Right cardiac atrium (tissue), 5 donors: Measurements from ENCODE around the gene FLRT2. TPM values are rescaled to one million over a fixed set of nuclear protein-coding genes. Genes with fewer than 3 reads are reported as not detected.

ENCODE experiments used
- ATAC-seq, 2 donors: fragments of 200-7000 bp; cut with Tn5 transposase; one replicate each; pipeline versions ENCODE4 v1.8.0 to v1.9.1; 2020; ENCODE audit warnings: moderate library complexity in 2 of 2, mild to moderate bottlenecking in 1 of 2
- DNase-seq, 3 donors: peaks; one replicate each; pipeline ENCODE4 v3.0.0-alpha.2; 2020
- H3K27ac ChIP-seq: one replicate; pipeline ENCODE4 v1.5.1; 2013; ENCODE audit warnings: mild to moderate bottlenecking, low read length, control low read depth, moderate library complexity
- H3K27me3 ChIP-seq: one replicate; pipeline ENCODE4 v1.6.1; 2013; ENCODE audit not compliant: control insufficient read depth, insufficient read depth
- H3K4me1 ChIP-seq: one replicate; pipeline ENCODE4 v1.6.1; 2013; ENCODE audit warnings: low read length; ENCODE audit not compliant: control insufficient read depth, insufficient read depth
- H3K4me3 ChIP-seq: one replicate; pipeline ENCODE4 v1.5.1; 2013; ENCODE audit warnings: low read length, control low read depth
- H3K9me3 ChIP-seq: one replicate; pipeline ENCODE4 v1.6.1; 2013; ENCODE audit warnings: low read length; ENCODE audit not compliant: control insufficient read depth
- WGBS: extraction: QIAGEN DNeasy Blood & Tissue Kit; methylation state at CpG from one replicate; pipeline ENCODE4 v1.1.7; 2013; 5-methylcytosine and 5-hydroxymethylcytosine counted together
- intact Hi-C, 4 donors: fragments of 100-400 bp; cut with DNase I; formaldehyde crosslinking; loops; one replicate each; pipeline versions ENCODE4 v1.11.0 to v1.14.0; 2022 to 2023
- polyA plus RNA-seq: library from polyadenylated mRNA; stranded (reverse); fragments of 200-250 nt; gene quantifications from one replicate; pipeline ENCODE4 v1.2.3, GENCODE V29; 2013
- total RNA-seq, 4 donors: library from RNA; stranded (reverse); fragmentation: NEBNext Ultra II Directional; extraction: Animal tissue kit (Norgen Biotek cat#: 25700); gene quantifications; one replicate each; pipeline ENCODE4 v1.2.1, GENCODE V29; 2021
- donor health status: healthy with polysubstance abuse.
- donor health status: DM: no; HTN: yes; CAD: no.
- donor health status: DM: no; HTN: no; CAD: no.
- donor health status: DM: no; HTN: yes; CAD: no; lungs with severe emphysema.
- donor health status: DM: yes; HTN: yes; CAD: no.

Gene FLRT2
- total and polyA plus RNA-seq, 5 donors = 2.2 to 39.2 (median 13.4) TPM

DNA sequence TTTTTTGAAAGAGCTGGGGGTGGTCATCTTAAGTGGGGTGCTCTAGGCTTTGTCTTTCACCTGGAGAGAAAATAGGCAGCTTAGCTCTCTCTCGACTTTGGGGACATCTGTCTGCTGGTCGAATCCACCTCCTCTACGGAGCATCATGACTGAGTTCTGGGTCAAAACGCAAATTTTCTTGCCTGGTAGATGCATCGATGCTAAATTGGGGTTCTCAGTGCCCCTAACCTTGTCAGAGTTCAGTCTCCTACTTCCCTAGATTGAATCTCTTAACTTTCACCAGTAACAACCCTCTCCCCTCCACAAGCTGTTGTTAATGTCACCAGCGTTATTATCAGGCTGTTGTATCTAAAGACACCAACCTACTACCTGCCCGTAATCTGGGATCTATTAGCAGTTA, 682 bp downstream of the FLRT2 start:
- Histone ChIP-seq H3K27ac (no peak overlapping the region), H3K9me3 (no peaks in the 10 kb centered on the region), H3K4me3 (peak overlapping the region; percentile 53), H3K4me1 (no peaks in the 10 kb centered on the region), H3K27me3 (no peaks in the 10 kb centered on the region)
- DNase-seq = no peak
- intact Hi-C loops = loop anchor here in 2 of 4 donors (10.0 kb wide), 3 partner anchors 116 to 1526 kb away; no protein-coding TSS in a partner anchor
- no peak for ATAC-seq
- WGBS = under 1% methylated on average over 7 of the region's 7 CpGs

- Histone ChIP-seq H3K9me3 (no peaks in the 10 kb centered on the region), H3K27me3 (no peaks in the 10 kb centered on the region), H3K4me3 (peak overlapping the region; percentile 53), H3K27ac (no peak overlapping the region), H3K4me1 (no peaks in the 10 kb centered on the region)
- under 1% methylated on average over 29 of the region's 29 CpGs for WGBS
- intact Hi-C loops = loop anchor here in 2 of 4 donors (10.0 kb wide), 3 partner anchors 116 to 1526 kb away; no protein-coding TSS in a partner anchor
- peak; percentile 24 to 43 for ATAC-seq
- DNase-seq = peak; percentile 74 to 86 (median 85)
Measured at GRCh38 chr14:85531141-85531586, 1.2 kb downstream of the FLRT2 start.

- H3K4me3 ChIP-seq = peak overlapping the region; percentile 53
- intact Hi-C loops = loop anchor here in 2 of 4 donors (10.0 kb wide), 3 partner anchors 117 to 1527 kb away; no protein-coding TSS in a partner anchor
- DNase-seq (peak; percentile 79 to 90 (median 89)), ATAC-seq (peak; percentile 59 to 62)
- no peaks in the 10 kb centered on the region for H3K4me1 ChIP-seq
- H3K9me3 ChIP-seq = no peaks in the 10 kb centered on the region
- under 1% methylated on average over 61 of the region's 61 CpGs for WGBS
- peak overlapping the region; percentile 10 for H3K27ac ChIP-seq
- H3K27me3 ChIP-seq = no peaks in the 10 kb centered on the region
Measured at GRCh38 chr14:85531587-85532373, 1.8 kb downstream of the FLRT2 start.

DNA sequence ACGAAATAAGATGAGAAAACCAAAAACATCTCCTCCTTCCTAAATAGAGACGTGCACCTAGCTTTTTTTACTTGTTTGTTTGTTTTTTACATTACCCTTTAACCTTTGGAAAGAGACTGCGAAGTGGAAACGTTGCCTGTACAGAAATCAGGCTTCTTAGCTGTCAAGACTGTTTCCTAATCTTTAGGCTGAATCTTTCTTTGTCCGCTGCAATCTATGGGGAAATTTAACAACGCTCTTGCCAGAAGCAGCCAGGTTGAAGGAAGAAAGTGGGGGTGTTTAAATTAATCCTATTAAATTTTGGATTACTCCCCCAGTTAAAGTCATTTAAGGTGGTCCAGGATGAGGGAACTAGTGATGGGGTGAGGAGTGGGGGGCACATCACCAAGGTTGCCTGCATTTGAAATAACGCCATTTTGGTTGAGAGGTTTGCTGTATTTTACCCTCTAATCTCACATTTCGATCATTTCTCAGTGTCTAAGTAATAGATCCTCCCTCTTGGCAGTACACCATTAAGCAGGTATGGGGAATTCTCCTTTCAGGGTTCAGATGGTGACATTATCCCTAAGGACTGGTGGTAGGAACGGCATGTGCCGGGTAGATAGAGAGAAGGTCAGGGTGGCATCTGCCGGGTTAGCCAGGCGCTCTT, 2.6 kb downstream of the FLRT2 start:
- H3K4me3 ChIP-seq = peak overlapping the region; percentile 53
- no peaks in the 10 kb centered on the region for H3K9me3 ChIP-seq
- DNase-seq (no peak), ATAC-seq (no peak)
- intact Hi-C loops = loop anchor here in 2 of 4 donors (10.0 kb wide), 3 partner anchors 118 to 1528 kb away; no protein-coding TSS in a partner anchor
- H3K27ac ChIP-seq = no peak overlapping the region
- H3K27me3 ChIP-seq = no peaks in the 10 kb centered on the region
- H3K4me1 ChIP-seq = no peaks in the 10 kb centered on the region
- WGBS = under 1% methylated on average over 12 of the region's 12 CpGs

GRCh38 chr14:85533023-85533860, 3.3 kb downstream of the FLRT2 start:
- ATAC-seq = peak; percentile 70 to 78
- Histone ChIP-seq H3K27me3 (no peaks in the 10 kb centered on the region), H3K4me1 (no peaks in the 10 kb centered on the region), H3K4me3 (peak overlapping the region; percentile 53), H3K27ac (no peak overlapping the region), H3K9me3 (no peaks in the 10 kb centered on the region)
- intact Hi-C loops = loop anchor here in 2 of 4 donors (10.0 kb wide), 3 partner anchors 118 to 1528 kb away; no protein-coding TSS in a partner anchor
- DNase-seq = peak; percentile 69 to 89 (median 79)
- WGBS = under 1% methylated on average over 90 of the region's 90 CpGs

DNA sequence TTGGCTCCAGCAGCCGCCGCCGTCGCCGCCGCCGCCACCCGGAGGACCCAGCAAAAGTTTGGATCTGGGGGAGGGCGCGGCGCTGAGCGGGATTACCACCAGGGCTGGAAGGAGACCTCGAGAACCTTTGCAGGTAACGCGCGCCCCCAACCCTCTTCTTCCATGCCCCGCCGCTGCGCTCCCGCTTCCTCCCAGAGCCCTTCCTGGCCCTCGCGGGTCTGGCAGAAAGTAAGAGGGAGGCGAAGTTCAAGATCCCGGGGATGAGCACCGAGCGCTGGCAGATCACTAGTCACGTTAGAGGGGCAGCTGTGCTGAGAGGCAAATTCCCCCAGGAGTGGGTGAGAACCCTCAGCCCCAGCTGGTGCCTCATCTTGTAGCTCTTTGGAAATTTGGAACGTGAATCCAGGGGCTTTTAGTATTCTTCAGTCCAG, 3.9 kb downstream of the FLRT2 start:
- under 1% methylated on average over 28 of the region's 28 CpGs for WGBS
- H3K27ac ChIP-seq = no peak overlapping the region
- no peaks in the 10 kb centered on the region for H3K27me3 ChIP-seq
- peak; percentile 28 to 64 (median 63) for DNase-seq
- intact Hi-C loops = loop anchor here in 2 of 4 donors (10.0 kb wide), 3 partner anchors 119 to 1529 kb away; no protein-coding TSS in a partner anchor
- no peak for ATAC-seq
- no peaks in the 10 kb centered on the region for H3K4me1 ChIP-seq
- H3K9me3 ChIP-seq = no peaks in the 10 kb centered on the region
- peak overlapping the region; percentile 53 for H3K4me3 ChIP-seq

GRCh38 chr14:85534458-85535293, 4.7 kb downstream of the FLRT2 start:
- Histone ChIP-seq H3K4me1 (no peaks in the 10 kb centered on the region), H3K9me3 (no peaks in the 10 kb centered on the region), H3K27me3 (no peaks in the 10 kb centered on the region), H3K4me3 (peak overlapping the region; percentile 53), H3K27ac (no peak overlapping the region)
- no peak for ATAC-seq
- 13% methylated on average over 28 of the region's 28 CpGs for WGBS
- intact Hi-C loops = loop anchor here in 2 of 4 donors (10.0 kb wide), 3 partner anchors 120 to 1530 kb away; no protein-coding TSS in a partner anchor
- DNase-seq = peak in 1 of 3 donors; percentile 52

- ATAC-seq (no peak), DNase-seq (peak in 1 of 3 donors; percentile 36)
- Histone ChIP-seq H3K27me3 (no peaks in the 10 kb centered on the region), H3K9me3 (no peaks in the 10 kb centered on the region), H3K4me1 (no peaks in the 10 kb centered on the region), H3K4me3 (peak overlapping the region; percentile 53), H3K27ac (no peak overlapping the region)
- 62% methylated on average over 6 of the region's 6 CpGs for WGBS
- intact Hi-C loops = loop anchor here in 2 of 4 donors (10.0 kb wide), 3 partner anchors 121 to 1531 kb away; no protein-coding TSS in a partner anchor
Measured at GRCh38 chr14:85535321-85535720, 5.4 kb downstream of the FLRT2 start.

DNA sequence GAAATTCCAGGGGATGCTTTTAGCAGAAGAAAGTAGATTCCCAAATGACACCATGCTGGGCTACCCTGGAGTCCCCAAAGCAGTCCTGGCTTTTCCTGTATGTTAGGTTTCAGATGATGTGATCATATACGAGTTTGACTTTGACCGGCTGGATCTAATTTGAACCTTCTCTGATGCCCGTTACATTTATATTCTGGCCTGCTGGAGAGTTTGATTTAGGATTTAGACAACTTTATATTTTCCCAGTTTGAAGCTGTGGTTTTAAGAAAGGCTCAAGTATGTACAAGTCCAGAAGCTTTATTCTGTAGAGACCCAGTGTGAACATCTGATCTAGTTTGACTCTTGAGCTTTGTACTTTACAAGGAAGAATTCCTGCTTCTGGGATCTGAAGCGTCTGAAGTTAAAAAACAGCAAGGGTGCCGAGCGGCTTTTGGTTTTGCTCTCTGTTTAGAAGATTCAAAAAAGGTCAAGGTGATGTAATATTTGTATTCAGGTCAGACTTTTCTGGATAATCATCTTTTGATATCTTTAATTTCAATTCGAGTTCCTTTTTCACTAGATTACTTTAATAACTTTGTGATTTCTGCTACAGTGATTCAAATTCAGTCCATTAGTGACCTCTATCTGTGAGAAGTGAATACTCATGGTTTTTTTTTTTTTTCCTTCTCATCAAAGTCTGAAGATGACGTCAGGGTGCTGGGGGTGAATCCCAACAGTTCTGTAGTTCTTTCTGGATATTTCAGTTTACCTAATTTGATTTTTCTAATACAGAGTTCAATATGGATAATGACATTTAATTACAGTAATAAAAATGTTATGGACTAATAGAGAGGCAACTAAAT, 6.3 kb downstream of the FLRT2 start:
- DNase-seq = peak in 1 of 3 donors; percentile 17
- H3K4me1 ChIP-seq = no peaks in the 10 kb centered on the region
- 31% methylated on average over 8 of the region's 8 CpGs for WGBS
- ATAC-seq = peak in 1 of 2 donors; percentile 28
- H3K27me3 ChIP-seq = no peaks in the 10 kb centered on the region
- no peaks in the 10 kb centered on the region for H3K9me3 ChIP-seq
- no peak overlapping the region for H3K27ac ChIP-seq
- intact Hi-C loops = loop anchor here in 2 of 4 donors (10.0 kb wide), 3 partner anchors 121 to 1531 kb away; no protein-coding TSS in a partner anchor
- H3K4me3 ChIP-seq = peak overlapping the region; percentile 53
